ENCODE results near the gene IL1RAP. TPM values are rescaled to one million over a fixed set of nuclear protein-coding genes. Genes with fewer than 3 reads are reported as not detected.

IL1RAP gene
- total RNA-seq, 4 donors from 2014 or later = 30.7 to 44.5 (median 32.1) TPM

GRCh38 chr3:190642016-190642415, 128.1 kb downstream of the IL1RAP start:
- Histone ChIP-seq H3K4me1 (no peaks in the 10 kb centered on the region), H3K27me3 (no peaks in the 10 kb centered on the region), H3K27ac (no peak overlapping the region), H3K36me3 (peaks cover 0 to 28% (median 0%) of the 10 kb centered on the region in 3 donors), H3K9me3 (no peaks in the 10 kb centered on the region), H3K4me3 (no peak overlapping the region)
- no peak for TF ChIP-seq CTCF (IDR thresholded peaks at IDR 0.05)
- TF ChIP-seq POLR2A (IDR thresholded peaks at IDR 0.05) = no peak
- no peak for DNase-seq
- WGBS, 2 donors = 88 to 92% methylated on average over 6 of the region's 6 CpGs
- intact Hi-C loops (cut with DNase I) = no loop called here

GRCh38 chr3:190644035-190644434, 130.2 kb downstream of the IL1RAP start:
- Histone ChIP-seq H3K27me3 (no peaks in the 10 kb centered on the region), H3K36me3 (peaks cover 0 to 44% (median 0%) of the 10 kb centered on the region in 3 donors), H3K9me3 (no peaks in the 10 kb centered on the region), H3K4me3 (no peak overlapping the region), H3K4me1 (no peaks in the 10 kb centered on the region), H3K27ac (no peak overlapping the region)
- WGBS, 2 donors = 75 to 78% methylated on average over 2 of the region's 2 CpGs
- intact Hi-C loops (cut with DNase I) = no loop called here
- no peak for DNase-seq
- TF ChIP-seq CTCF (IDR thresholded peaks at IDR 0.05) = no peak

- intact Hi-C loops (cut with DNase I) = no loop called here
- Histone ChIP-seq H3K27ac (no peak overlapping the region), H3K27me3 (no peaks in the 10 kb centered on the region), H3K9me3 (no peaks in the 10 kb centered on the region), H3K36me3 (peaks cover 0 to 43% (median 0%) of the 10 kb centered on the region in 3 donors), H3K4me3 (no peak overlapping the region), H3K4me1 (no peaks in the 10 kb centered on the region)
- WGBS, 2 donors = 87 to 92% methylated on average over 5 of the region's 5 CpGs
- TF ChIP-seq POLR2A (IDR thresholded peaks at IDR 0.05) = no peak
- TF ChIP-seq CTCF (IDR thresholded peaks at IDR 0.05) = no peak
- no peak for DNase-seq
Measured at GRCh38 chr3:190644766-190645165, 130.9 kb downstream of the IL1RAP start.

- WGBS, 2 donors = 74 to 77% methylated on average over 4 of the region's 4 CpGs
- H3K4me3 ChIP-seq = no peak overlapping the region
- intact Hi-C loops (cut with DNase I) = no loop called here
- H3K27me3 ChIP-seq = no peaks in the 10 kb centered on the region
- H3K36me3 ChIP-seq = peaks cover 0 to 43% (median 0%) of the 10 kb centered on the region in 3 donors
- TF ChIP-seq CTCF (IDR thresholded peaks at IDR 0.05) (no peak), POLR2A (IDR thresholded peaks at IDR 0.05) (no peak)
- no peaks in the 10 kb centered on the region for H3K9me3 ChIP-seq
- no peaks in the 10 kb centered on the region for H3K4me1 ChIP-seq
- DNase-seq = no peak
- no peak overlapping the region for H3K27ac ChIP-seq
Measured at GRCh38 chr3:190645932-190646460, 132.1 kb downstream of the IL1RAP start.

- Histone ChIP-seq H3K9me3 (no peaks in the 10 kb centered on the region), H3K27ac (no peak overlapping the region), H3K36me3 (peaks cover 0 to 39% (median 0%) of the 10 kb centered on the region in 3 donors), H3K27me3 (no peaks in the 10 kb centered on the region), H3K4me3 (no peak overlapping the region), H3K4me1 (no peaks in the 10 kb centered on the region)
- 64 to 74% methylated on average over 2 of the region's 2 CpGs for WGBS, 2 donors
- TF ChIP-seq CTCF (IDR thresholded peaks at IDR 0.05) (no peak), POLR2A (IDR thresholded peaks at IDR 0.05) (no peak)
- no peak for DNase-seq
- intact Hi-C loops (cut with DNase I) = no loop called here
Measured at GRCh38 chr3:190646996-190647395, 133.1 kb downstream of the IL1RAP start.
